GM12878 (cell line): Measurements from ENCODE around the gene ARHGAP27. TPM values are rescaled to one million over a fixed set of nuclear protein-coding genes. Genes with fewer than 3 reads are reported as not detected.

Experiments
- ATAC-seq: fragments of 200-7000 bp; cut with Tn5 transposase; 3 replicates; pipeline ENCODE4 v1.9.1; 2020; ENCODE audit warnings: mild to moderate bottlenecking, moderate library complexity
- BruUV-seq: library from RNA; stranded (reverse); fragments of 400-500 nt; replicated peaks from 2 replicates; lab custom pipeline; 2021; lab: Mats Ljungman, UMichigan
- CTCF ChIA-PET: fragments of 300-600 bp; sonication (Branson Sonifier 250); formaldehyde crosslinking; extraction: SDS; loops from one replicate; lab custom pipeline; 2021; ENCODE audit warnings: inconsistent platforms; lab: Yijun Ruan, JAX
- POLR2A ChIA-PET: fragments of 350-600 bp; formaldehyde crosslinking; extraction: SDS; loops from one replicate; lab custom pipeline; 2021; ENCODE audit warnings: inconsistent platforms; lab: Charles Lee
- RAD21 ChIA-PET: fragments of 300-600 bp; sonication (Branson Sonifier 250); formaldehyde crosslinking; loops from one replicate; lab custom pipeline; 2023; ENCODE audit warnings: antibody characterized with exemption; ENCODE audit not compliant: unreplicated experiment; lab: Charles Lee
- SMC1A ChIA-PET: fragments of 300-600 bp; sonication (Branson Sonifier 250); formaldehyde crosslinking; loops from one replicate; lab custom pipeline; 2023; ENCODE audit not compliant: unreplicated experiment, uncharacterized antibody; lab: Charles Lee
- DNase-seq: peaks from one replicate; pipeline ENCODE4 v3.0.0-alpha.2; 2011; ENCODE audit warnings: low read depth, low spot score
- FAIRE-seq: peaks from 3 replicates; lab custom pipeline; 2011; peaks lifted over from hg19 to GRCh38; lab: Jason Lieb, UNC
- H2AFZ ChIP-seq: 2 replicates; pipeline ENCODE4 v1.6.0; 2011; ENCODE audit warnings: low read depth, low read length, control low read depth; ENCODE audit not compliant: control insufficient read depth
- H3K27ac ChIP-seq: 2 replicates; pipeline ENCODE4 v1.5.1; 2011; ENCODE audit warnings: control low read depth; ENCODE audit not compliant: control insufficient read depth, insufficient read depth
- H3K27me3 ChIP-seq, 2 experiments: replicated peaks in 1 of 2; 2 replicates each; pipeline versions ENCODE4 v1.6.0 to v1.6.1; 2011; ENCODE audit warnings: low read length in 1 of 2; ENCODE audit not compliant: control insufficient read depth in 2 of 2, insufficient read depth in 2 of 2
- H3K36me3 ChIP-seq, 2 experiments: 2 replicates each; pipeline ENCODE4 v1.5.1; 2011; ENCODE audit warnings: low read length in 1 of 2; ENCODE audit not compliant: control insufficient read depth in 2 of 2, insufficient read depth in 2 of 2
- H3K4me1 ChIP-seq: 2 replicates; pipeline ENCODE4 v1.6.1; 2011; ENCODE audit warnings: mild to moderate bottlenecking, low read length, moderate library complexity, mixed read lengths; ENCODE audit not compliant: control insufficient read depth, insufficient read depth
- H3K4me2 ChIP-seq: 2 replicates; pipeline ENCODE4 v1.6.0; 2011; ENCODE audit warnings: control low read depth; ENCODE audit not compliant: control insufficient read depth, insufficient read depth
- H3K4me3 ChIP-seq: fragments of 200-600 bp; sonication (generic); 2 replicates; pipeline ENCODE4 v1.5.1; 2016
- H3K79me2 ChIP-seq: 2 replicates; pipeline ENCODE4 v1.6.0; 2011; ENCODE audit warnings: low read length; ENCODE audit not compliant: control insufficient read depth, insufficient read depth
- H3K9ac ChIP-seq: 2 replicates; pipeline ENCODE4 v1.8.0; 2011; ENCODE audit warnings: low read length, control low read depth, mixed read lengths; ENCODE audit not compliant: control insufficient read depth, insufficient read depth
- H3K9me3 ChIP-seq: replicated peaks from 3 replicates; pipeline ENCODE4 v1.5.1; 2011; ENCODE audit warnings: mild to moderate bottlenecking, low read length; ENCODE audit not compliant: control insufficient read depth, insufficient read depth
- H4K20me1 ChIP-seq: 2 replicates; pipeline ENCODE4 v1.6.0; 2011; ENCODE audit not compliant: control insufficient read depth, insufficient read depth
- ASH2L ChIP-seq: fragments of 300-600, 200-600 bp; sonication (generic); IDR thresholded peaks from 2 replicates; pipeline ENCODE4 v1.6.1; 2017; ENCODE audit warnings: low read depth, mild to moderate bottlenecking, borderline replicate concordance
- BCL3 ChIP-seq: IDR thresholded peaks from 2 replicates; pipeline ENCODE4 v1.6.1; 2011; ENCODE audit warnings: borderline replicate concordance, low read depth, mild to moderate bottlenecking, moderate library complexity, low read length; ENCODE audit not compliant: insufficient read depth, poor library complexity, severe bottlenecking
- DPF2 ChIP-seq: fragments of 450-650 bp; IDR thresholded peaks from 2 replicates; pipeline ENCODE4 v1.6.1; 2017; ENCODE audit warnings: mild to moderate bottlenecking
- HDAC2 ChIP-seq: fragments of 200-600 bp; sonication (generic); IDR thresholded peaks from 2 replicates; pipeline ENCODE4 v1.6.1; 2017
- NBN ChIP-seq: fragments of 450-650 bp; IDR thresholded peaks from 2 replicates; pipeline ENCODE4 v1.6.1; 2016
- POLR2AphosphoS2 ChIP-seq: IDR thresholded peaks from 2 replicates; pipeline ENCODE4 v1.6.1; 2011; ENCODE audit warnings: low read depth, mild to moderate bottlenecking, low read length, improper control_type of control experiment, moderate library complexity
- RELA ChIP-seq: fragments of 450-650 bp; IDR thresholded peaks from 2 replicates; pipeline ENCODE4 v1.8.0; 2014; ENCODE audit warnings: borderline replicate concordance; ENCODE audit not compliant: partially characterized antibody
- SPI1 ChIP-seq: IDR thresholded peaks from 2 replicates; pipeline ENCODE4 v1.6.1; 2011; ENCODE audit warnings: low read depth, mild to moderate bottlenecking, low read length, moderate library complexity, borderline replicate concordance; ENCODE audit not compliant: insufficient read depth
- ZSCAN29 ChIP-seq: fragments of 450-650 bp; IDR thresholded peaks from 2 replicates; pipeline ENCODE4 v1.6.1; 2017; ENCODE audit warnings: mild to moderate bottlenecking, moderate library complexity
- WGBS: methylation state at CpG from one replicate; pipeline ENCODE4 v1.1.6; 2016; ENCODE audit warnings: low lambda C conversion rate; ENCODE audit not compliant: insufficient replicate concordance, insufficient coverage; ENCODE audit errors: missing lambda C conversion rate; 5-methylcytosine and 5-hydroxymethylcytosine counted together
- in situ Hi-C: fragments of 300-500 bp; cut with MboI; formaldehyde crosslinking; loops from 9 replicates; pipeline ENCODE4 v1.14.3; 2018; ENCODE audit warnings: mixed read lengths
- intact Hi-C: fragments of 100-400 bp; cut with micrococcal nuclease; formaldehyde crosslinking; loops from one replicate; pipeline ENCODE4 v1.14.2; 2022; ENCODE audit not compliant: unreplicated experiment
- polyA plus RNA-seq, 11 experiments: library from polyadenylated mRNA; depleted of rRNA in 4 of 11; unstranded in 6 of 11; stranded (reverse) in 5 of 11; fragments of >200 nt; fragmentation: Nextera tagmentation in 4 of 11; fragmentation: Illumina TruSeq in 1 of 11; extraction: Ambion mirVana in 4 of 11; extraction: Trizol in 1 of 11; gene quantifications; 1 replicate in 1 of 11; 2 replicates in 10 of 11; pipeline versions ENCODE4 v1.2.1 to v1.2.3, GENCODE V29; 2011 to 2016; ENCODE audit warnings: inconsistent platforms in 2 of 11, missing spikeins in 2 of 11, low read depth in 1 of 11
- total RNA-seq, 4 experiments: library from RNA; depleted of rRNA in 3 of 4; stranded (reverse); fragments of >200 nt in 3 of 4; fragmentation: Illumina TruSeq in 1 of 4; extraction: Trizol in 1 of 4; gene quantifications; 2 replicates each; pipeline versions ENCODE4 v1.2.1 to v1.2.3, GENCODE V29; 2013 to 2021
- TF ChIP-seq, protein P1 (sequence below): fragments of 450-650 bp; IDR thresholded peaks from 2 replicates; pipeline ENCODE4 v1.6.1; 2017; ENCODE audit warnings: borderline replicate concordance
- TF ChIP-seq, protein P2 (sequence below): fragments of 450-650 bp; IDR thresholded peaks from 2 replicates; pipeline ENCODE4 v1.6.1; 2017; ENCODE audit warnings: mild to moderate bottlenecking
- TF ChIP-seq, protein P3 (sequence below): fragments of 150-350 bp; IDR thresholded peaks from 2 replicates; pipeline ENCODE4 v1.6.1; 2014; ENCODE audit warnings: mild to moderate bottlenecking, low read depth, low read length
- TF ChIP-seq, protein P4 (sequence below): fragments of 450-650 bp; IDR thresholded peaks from 2 replicates; pipeline ENCODE4 v1.6.1; 2016; ENCODE audit warnings: mild to moderate bottlenecking

ARHGAP27 gene
- total and polyA plus RNA-seq, 10 of the 15 experiments (the other 5 are each of a cell fraction or from before 2014, with no cell fraction given), result 0.64 to 45.7 (median 17.7) TPM

DNA sequence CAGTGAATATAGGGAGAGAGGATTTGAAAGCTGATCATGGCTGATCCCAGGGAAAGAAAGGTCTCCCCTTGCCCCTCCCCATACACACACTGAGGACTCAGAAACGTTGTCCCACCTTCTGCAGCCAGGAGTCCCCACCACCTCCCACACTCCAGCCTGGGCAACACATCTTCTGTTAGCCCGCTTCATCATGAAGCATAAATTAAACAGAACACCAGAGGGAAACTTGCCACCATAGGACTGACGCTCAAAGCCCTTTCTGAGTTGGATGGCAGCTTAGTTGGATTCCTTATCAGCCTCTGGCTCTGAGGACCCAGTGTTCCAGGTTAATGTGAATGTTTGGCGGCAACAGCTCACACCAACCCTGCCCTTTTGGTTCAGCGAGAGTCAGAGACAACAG, 33.9 kb downstream of the ARHGAP27 start (continued):
- TF ChIP-seq, protein P1, sequence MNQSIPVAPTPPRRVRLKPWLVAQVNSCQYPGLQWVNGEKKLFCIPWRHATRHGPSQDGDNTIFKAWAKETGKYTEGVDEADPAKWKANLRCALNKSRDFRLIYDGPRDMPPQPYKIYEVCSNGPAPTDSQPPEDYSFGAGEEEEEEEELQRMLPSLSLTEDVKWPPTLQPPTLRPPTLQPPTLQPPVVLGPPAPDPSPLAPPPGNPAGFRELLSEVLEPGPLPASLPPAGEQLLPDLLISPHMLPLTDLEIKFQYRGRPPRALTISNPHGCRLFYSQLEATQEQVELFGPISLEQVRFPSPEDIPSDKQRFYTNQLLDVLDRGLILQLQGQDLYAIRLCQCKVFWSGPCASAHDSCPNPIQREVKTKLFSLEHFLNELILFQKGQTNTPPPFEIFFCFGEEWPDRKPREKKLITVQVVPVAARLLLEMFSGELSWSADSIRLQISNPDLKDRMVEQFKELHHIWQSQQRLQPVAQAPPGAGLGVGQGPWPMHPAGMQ, result no peak
- TF ChIP-seq, protein P2, sequence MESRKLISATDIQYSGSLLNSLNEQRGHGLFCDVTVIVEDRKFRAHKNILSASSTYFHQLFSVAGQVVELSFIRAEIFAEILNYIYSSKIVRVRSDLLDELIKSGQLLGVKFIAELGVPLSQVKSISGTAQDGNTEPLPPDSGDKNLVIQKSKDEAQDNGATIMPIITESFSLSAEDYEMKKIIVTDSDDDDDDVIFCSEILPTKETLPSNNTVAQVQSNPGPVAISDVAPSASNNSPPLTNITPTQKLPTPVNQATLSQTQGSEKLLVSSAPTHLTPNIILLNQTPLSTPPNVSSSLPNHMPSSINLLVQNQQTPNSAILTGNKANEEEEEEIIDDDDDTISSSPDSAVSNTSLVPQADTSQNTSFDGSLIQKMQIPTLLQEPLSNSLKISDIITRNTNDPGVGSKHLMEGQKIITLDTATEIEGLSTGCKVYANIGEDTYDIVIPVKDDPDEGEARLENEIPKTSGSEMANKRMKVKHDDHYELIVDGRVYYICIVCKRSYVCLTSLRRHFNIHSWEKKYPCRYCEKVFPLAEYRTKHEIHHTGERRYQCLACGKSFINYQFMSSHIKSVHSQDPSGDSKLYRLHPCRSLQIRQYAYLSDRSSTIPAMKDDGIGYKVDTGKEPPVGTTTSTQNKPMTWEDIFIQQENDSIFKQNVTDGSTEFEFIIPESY, result no peak
- TF ChIP-seq SPI1 (no peak), BCL3 (no peak), HDAC2 (no peak), RELA (no peak)

DNA sequence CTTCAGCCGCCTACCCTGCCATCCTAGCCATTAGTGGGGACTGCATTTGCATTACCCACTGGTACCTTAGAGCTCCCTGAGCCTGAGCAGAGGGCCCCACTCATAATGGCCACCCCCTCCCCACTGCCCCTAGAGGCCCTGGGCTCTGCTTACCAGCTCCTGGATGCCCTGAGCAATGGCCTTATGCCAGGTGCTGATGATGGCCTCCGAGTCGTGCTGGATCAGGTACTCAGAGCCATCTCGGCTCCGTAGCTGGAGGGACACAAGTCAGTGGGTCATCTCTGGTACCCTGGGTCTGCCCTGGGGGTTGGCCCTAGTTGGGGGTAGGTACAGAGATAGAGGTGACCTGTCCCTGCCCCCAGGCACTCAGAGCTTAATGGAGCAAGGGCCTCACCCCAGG, 34.9 kb downstream of the ARHGAP27 start:
- no peaks in the 10 kb centered on the region for H3K79me2 ChIP-seq
- H3K9ac ChIP-seq, result no peak overlapping the region
- H3K4me2 ChIP-seq, result no peak overlapping the region
- H3K27ac ChIP-seq, result no peak overlapping the region
- DNase-seq (no peak), FAIRE-seq (no peak), ATAC-seq (no peak)
- ChIA-PET CTCF (interaction anchor here (0.9 to 2.1 kb wide), 3 partner anchors 9 to 29 kb away, joined by 3 to 7 read pairs (median 4); no protein-coding TSS in a partner anchor), POLR2A (interaction anchor here (1.0 kb wide), 1 partner anchor 9 kb away, joined by 3 read pairs; no protein-coding TSS in a partner anchor), RAD21 (no interaction called here), SMC1A (interaction anchor here (0.7 to 2.2 kb wide), 5 partner anchors 9 to 195 kb away, joined by 3 to 6 read pairs (median 4); no protein-coding TSS in a partner anchor)
- intact Hi-C loops (no loop called here), in situ Hi-C loops (no loop called here)
- no peaks in the 10 kb centered on the region for H3K9me3 ChIP-seq
- no peak overlapping the region for H2AFZ ChIP-seq
- no TSS peak for BruUV-seq
- no peaks in the 10 kb centered on the region for H3K27me3 ChIP-seq
- no peak overlapping the region for H3K4me3 ChIP-seq
- H3K4me1 ChIP-seq, result no peaks in the 10 kb centered on the region
- peaks cover 15 to 22% of the 10 kb centered on the region in 2 experiments for H3K36me3 ChIP-seq
- H4K20me1 ChIP-seq, result 0 out of 2 replicates have a peak, but pooled peaks cover 2% of the 10 kb centered on the region
- TF ChIP-seq NBN (no peak), ZSCAN29 (no peak), DPF2 (no peak), POLR2AphosphoS2 (no peak), ASH2L (no peak)
- TF ChIP-seq, protein P3, sequence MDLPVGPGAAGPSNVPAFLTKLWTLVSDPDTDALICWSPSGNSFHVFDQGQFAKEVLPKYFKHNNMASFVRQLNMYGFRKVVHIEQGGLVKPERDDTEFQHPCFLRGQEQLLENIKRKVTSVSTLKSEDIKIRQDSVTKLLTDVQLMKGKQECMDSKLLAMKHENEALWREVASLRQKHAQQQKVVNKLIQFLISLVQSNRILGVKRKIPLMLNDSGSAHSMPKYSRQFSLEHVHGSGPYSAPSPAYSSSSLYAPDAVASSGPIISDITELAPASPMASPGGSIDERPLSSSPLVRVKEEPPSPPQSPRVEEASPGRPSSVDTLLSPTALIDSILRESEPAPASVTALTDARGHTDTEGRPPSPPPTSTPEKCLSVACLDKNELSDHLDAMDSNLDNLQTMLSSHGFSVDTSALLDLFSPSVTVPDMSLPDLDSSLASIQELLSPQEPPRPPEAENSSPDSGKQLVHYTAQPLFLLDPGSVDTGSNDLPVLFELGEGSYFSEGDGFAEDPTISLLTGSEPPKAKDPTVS, result no peak
- TF ChIP-seq, protein P2, result no peak
- TF ChIP-seq, protein P4, sequence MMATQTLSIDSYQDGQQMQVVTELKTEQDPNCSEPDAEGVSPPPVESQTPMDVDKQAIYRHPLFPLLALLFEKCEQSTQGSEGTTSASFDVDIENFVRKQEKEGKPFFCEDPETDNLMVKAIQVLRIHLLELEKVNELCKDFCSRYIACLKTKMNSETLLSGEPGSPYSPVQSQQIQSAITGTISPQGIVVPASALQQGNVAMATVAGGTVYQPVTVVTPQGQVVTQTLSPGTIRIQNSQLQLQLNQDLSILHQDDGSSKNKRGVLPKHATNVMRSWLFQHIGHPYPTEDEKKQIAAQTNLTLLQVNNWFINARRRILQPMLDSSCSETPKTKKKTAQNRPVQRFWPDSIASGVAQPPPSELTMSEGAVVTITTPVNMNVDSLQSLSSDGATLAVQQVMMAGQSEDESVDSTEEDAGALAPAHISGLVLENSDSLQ, result no peak
- WGBS, result 83% methylated on average over 3 of the region's 5 CpGs
